NB4 (cell line): Measurements from ENCODE around the gene RIMKLB.

Experiments
- CTCF ChIP-seq: IDR thresholded peaks from one replicate; pipeline ENCODE4 v1.5.1; 2012; ENCODE audit warnings: low read depth, low read length
- POLR2A ChIP-seq: IDR thresholded peaks from 2 replicates; pipeline ENCODE4 v1.6.1; 2011; ENCODE audit warnings: mild to moderate bottlenecking; ENCODE audit not compliant: insufficient read length; ENCODE audit errors: extremely low read depth

- TF ChIP-seq CTCF, result peak; percentile 31
- no peak for TF ChIP-seq POLR2A
These were observed 125.9 kb downstream of the RIMKLB start for GRCh38 chr12:8823565-8824300.
